Right ventricle myocardium inferior (tissue), 1 donor: ENCODE results near the gene XCL2. TPM values are rescaled to one million over a fixed set of nuclear protein-coding genes. Genes with fewer than 3 reads are reported as not detected.
"Not testable (repeated sequence)": the region's sequence is repeated elsewhere in the genome, so short reads cannot be mapped to it uniquely, and the experiment has no call there.

Experiments
- ATAC-seq: fragments of 200-7000 bp; cut with Tn5 transposase; one replicate; pipeline ENCODE4 v1.9.1; 2020; ENCODE audit warnings: mild to moderate bottlenecking, moderate library complexity
- DNase-seq: peaks from one replicate; pipeline ENCODE4 v3.0.0; 2021; ENCODE audit errors: missing footprints
- intact Hi-C: fragments of 100-400 bp; cut with DNase I; formaldehyde crosslinking; loops from one replicate; pipeline ENCODE4 v1.11.0; 2022
- total RNA-seq: library from RNA; stranded (reverse); fragmentation: NEBNext Ultra II Directional; extraction: Animal tissue kit (Norgen Biotek cat#: 25700); gene quantifications from one replicate; pipeline ENCODE4 v1.2.1, GENCODE V29; 2021
- donor health status: DM: no; HTN: yes; CAD: no; lungs with severe emphysema.

Gene XCL2
- total RNA-seq, 1 donor from 2014 or later: not detected

- DNase-seq (no peak), ATAC-seq (no peak)
- intact Hi-C loops: no loop called here
Observed at GRCh38 chr1:168567007-168567406, 23.2 kb upstream of the XCL2 start.

DNA sequence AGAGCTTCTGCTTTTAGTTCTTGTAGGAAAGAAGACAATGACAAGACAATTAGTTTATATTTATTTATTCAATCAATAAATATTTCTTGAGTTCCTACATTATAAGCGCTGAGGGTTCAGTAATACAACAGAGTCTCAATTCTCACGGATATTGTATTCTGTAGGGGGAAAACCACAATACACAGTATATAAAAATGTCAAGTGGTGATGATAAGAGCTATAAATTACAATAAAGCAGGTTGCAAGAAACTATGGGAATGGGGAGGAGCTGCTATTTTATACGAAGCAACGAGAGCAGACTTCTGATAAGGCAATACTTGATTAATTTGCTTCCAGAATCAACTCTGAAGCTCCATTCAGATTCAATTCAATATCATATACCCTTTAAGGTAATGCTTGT, 22.0 kb upstream of the XCL2 start:
- DNase-seq: no peak
- intact Hi-C loops: no loop called here
- ATAC-seq: no peak

- intact Hi-C loops: no loop called here
Observed at GRCh38 chr1:168561989-168562388, 18.2 kb upstream of the XCL2 start.

DNA sequence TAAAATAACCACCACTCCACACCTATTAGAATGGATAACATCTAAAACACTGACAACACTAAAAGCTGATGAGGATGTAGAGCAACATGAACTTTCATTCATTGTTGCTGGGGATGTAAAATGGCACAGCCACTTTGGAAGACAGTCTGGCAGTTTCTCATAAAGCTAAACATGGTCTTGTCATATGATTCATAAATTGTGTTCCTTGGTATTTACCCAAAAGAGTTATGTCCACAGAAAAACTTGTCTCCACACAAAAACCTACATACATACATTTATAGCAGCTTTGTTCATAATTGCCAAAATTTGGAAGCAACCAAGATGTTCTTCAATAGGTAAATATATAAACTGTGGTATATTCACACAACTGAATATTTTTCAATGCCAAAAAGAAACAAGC, 16.6 kb upstream of the XCL2 start:
- intact Hi-C loops: no loop called here
- ATAC-seq (no peak), DNase-seq (no peak)

More at GRCh38 chr1:168561989-168562388, 18.2 kb upstream of the XCL2 start:
- ATAC-seq (no peak), DNase-seq (no peak)

DNA sequence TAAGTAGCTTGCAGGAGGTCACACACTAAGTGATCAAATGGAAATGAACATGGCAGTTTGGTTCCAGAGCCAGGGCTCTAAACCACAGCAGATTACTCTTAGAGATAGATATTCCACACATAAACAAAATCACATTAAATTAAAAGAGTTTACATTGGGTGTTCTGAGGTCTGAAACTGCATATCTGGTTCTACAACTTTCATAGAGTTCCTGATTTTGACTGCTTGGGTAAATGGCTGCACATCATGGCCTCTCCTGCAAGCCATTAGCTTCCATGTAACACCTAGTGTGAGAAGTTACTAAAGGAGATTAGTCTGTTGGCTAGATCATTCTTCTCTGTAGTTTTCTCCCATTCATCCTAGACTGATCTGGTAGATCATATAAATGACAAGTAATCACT, 12.8 kb upstream of the XCL2 start:
- no peak for ATAC-seq
- intact Hi-C loops: no loop called here
- DNase-seq: no peak

DNA sequence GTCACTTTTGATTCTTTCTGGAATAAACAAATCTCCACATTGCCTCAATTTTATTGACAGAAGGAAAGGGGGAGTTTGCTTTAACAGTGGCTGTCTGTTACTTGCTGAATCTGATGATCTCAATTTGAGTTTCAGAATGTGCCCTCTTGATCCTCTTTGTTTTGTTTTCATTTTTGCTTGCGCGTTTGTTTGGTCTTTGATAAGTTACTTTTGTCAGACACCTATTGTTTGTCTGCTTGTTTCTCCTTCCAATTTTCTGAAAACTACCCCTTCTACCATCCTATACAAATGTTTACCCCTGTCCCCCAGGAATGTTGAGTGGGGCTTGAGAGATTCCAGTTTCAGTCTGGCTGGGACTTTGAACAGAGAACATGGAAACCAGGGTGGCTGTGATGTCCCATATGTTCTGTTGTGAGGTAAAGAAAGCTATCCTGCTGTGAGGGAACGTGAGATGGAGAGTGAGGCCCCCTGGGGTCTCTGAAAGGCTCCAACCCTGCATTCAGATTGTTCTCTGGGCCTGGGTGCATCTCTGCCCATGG, 11.8 kb upstream of the XCL2 start:
- DNase-seq (no peak), ATAC-seq (no peak)
- intact Hi-C loops: no loop called here

- no peak for DNase-seq
Observed at GRCh38 chr1:168554603-168555483, 11.0 kb upstream of the XCL2 start.

GRCh38 chr1:168553680-168554553, 10.1 kb upstream of the XCL2 start:
- peak; percentile 37 for DNase-seq
- intact Hi-C loops: no loop called here
- ATAC-seq: no peak

More at GRCh38 chr1:168554603-168555483, 11.0 kb upstream of the XCL2 start:
- intact Hi-C loops: no loop called here
- no peak for ATAC-seq

GRCh38 chr1:168552961-168553360, 9.2 kb upstream of the XCL2 start:
- DNase-seq (no peak), ATAC-seq (no peak)
- intact Hi-C loops: no loop called here

GRCh38 chr1:168551688-168552087, 7.9 kb upstream of the XCL2 start:
- DNase-seq (no peak), ATAC-seq (no peak)
- intact Hi-C loops: no loop called here

DNA sequence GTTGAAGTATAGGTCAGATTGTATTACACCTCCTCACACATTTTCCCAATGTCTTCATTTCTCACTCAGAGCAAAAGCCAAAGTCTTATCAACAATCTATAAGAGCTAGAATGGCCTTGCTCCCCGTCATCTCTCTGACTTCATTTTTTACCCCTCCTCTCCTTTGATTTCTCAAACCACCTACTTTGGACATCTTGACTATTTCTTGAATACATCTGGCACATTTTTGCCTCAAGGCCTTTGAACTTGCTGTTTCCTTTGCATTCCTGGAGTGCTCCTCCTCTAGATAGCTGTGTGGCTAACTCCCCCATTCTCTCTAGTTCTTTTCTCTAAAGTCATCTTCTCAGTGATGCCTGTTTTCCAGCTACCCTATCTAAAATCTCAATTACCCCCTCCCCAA, 7.2 kb upstream of the XCL2 start:
- DNase-seq: no peak
- intact Hi-C loops: no loop called here
- ATAC-seq: no peak

GRCh38 chr1:168546553-168546895, 2.7 kb upstream of the XCL2 start:
- ATAC-seq, intact Hi-C loops, DNase-seq: not testable (repeated sequence)

DNA sequence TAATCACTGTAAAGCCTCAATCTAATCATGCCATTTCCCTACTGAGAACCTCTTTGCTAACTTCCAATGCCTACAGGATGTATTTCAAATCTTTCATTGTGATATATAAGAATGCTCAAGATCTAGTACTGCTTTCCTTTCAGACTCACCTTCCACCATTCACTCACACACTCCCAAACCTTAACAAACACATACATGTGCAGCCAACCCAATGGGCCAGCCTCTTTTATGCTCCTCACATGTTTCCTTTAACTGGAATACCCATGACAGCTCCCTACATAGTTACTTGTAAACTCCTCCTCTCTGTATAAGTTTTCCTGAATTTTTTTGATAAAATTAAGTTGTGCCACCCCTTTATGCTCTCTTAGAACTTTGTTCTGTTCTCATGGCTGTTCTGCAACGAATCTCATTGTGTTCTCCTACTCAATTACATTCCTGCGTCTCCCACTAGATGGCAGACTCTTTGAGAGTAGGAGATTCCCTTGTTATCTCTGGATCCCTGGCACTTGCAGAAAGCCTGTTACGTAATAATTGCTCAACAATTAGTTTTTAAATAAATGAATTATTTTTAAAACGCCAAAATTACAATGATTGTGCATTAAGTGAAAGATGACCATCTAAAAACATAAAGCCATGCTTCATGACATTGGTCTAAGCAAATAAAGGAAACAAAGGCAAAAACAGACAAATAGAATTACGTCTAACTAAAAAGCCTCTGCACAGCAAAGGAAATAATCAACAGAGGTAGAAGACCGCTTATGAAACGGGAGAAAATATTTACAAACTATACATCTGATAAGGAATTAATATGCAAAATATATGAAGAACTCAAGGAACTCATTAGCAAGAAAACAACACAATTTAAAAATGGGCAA, 2.1 kb upstream of the XCL2 start:
- DNase-seq, intact Hi-C loops, ATAC-seq: not testable (repeated sequence)

DNA sequence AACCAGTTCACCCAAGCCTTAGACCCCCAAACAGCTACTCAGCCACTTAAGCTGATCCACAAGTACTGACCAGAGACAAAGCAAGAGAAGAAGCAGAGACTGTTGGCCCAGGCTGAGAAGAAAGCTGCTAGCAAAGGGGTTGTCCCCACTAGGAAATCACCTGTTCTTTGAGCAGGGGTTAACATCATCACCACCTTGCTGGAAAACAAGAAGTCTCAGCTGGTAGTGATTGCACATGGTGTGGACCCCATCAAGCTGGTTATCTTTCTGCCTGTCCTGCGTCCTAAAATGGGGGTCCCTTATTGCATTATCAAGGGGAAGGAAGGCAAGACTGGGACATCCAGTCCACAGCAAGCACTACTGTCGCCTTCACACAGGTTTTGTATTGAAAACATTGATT, 819 bp downstream of the XCL2 start:
- intact Hi-C loops, ATAC-seq, DNase-seq: not testable (repeated sequence)

DNA sequence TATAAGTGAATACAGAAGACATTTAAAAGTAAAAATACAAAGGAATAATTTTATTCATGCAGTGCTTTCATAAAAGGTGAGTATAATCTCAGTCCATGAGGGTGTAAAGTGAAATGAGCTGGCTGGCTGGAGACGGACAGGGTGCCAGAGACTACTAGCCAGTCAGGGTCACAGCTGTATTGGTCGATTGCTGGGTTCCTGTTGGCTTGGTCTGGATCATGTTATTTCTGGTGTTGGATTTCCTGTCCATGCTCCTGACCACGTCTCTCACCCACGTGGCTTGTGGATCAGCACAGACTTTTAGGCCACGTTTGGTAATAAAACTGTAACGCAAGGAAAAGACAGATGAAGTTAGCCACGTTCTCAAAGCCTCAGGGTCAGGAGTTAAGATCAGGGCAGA, 3.0 kb downstream of the XCL2 start:
- ATAC-seq, intact Hi-C loops, DNase-seq: not testable (repeated sequence)

DNA sequence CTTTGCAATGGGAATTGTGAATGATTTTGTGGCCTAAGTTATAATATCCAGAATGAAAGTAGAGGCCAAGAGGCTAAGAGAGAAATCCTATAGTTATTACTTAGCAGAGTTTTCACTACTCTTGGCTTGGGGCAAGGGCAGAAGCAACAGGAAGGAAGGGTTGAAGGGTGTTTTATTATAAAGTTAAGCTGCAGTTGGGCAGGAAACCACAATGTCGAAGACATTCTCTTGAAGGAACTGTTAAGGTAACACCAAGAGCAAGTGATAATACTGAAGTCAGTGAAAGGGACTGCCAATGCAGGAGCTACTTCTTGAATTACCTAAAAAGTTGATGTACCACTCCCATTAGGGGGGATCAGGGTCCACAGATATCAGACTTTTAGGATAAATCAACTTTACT, 8.3 kb downstream of the XCL2 start:
- DNase-seq (no peak), ATAC-seq (no peak)
- intact Hi-C loops: no loop called here

DNA sequence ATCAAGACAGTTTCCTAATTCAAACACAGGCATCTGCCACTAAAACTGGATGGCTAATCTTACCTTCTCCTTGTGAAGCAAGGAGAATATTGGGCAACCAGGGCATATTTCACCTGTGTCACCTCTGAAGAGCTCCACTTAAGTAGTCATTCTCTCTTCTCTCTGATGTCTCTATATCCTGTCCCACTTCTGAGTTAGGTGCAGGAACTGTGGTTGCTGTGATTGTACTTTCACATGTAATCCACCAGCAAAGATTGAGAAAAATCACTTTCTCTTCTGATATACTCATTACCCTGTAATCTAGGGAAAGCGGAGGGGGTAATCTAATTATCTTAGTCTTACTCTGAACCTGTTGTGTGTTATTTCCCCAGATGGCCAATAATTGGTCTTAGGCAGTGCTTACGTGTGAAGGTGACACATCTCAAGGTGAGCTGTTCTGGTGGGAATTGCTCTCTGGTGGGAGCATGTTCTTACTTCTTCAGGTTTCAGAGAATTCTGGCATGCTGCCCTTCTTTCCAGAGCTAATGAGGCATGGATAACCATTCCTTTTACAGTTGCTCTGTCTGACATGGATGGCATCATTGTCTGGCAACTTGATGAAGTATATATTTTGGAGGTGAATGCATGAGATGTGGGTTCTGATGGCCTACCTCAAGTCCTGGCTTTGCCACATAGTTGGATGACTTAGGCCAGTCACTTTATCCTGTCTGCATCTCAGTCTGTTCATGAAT, 12.0 kb downstream of the XCL2 start:
- intact Hi-C loops: no loop called here
- DNase-seq (no peak), ATAC-seq (no peak)

- DNase-seq (no peak), ATAC-seq (no peak)
- intact Hi-C loops: no loop called here
Observed at GRCh38 chr1:168529518-168529917, 14.3 kb downstream of the XCL2 start.
